ENCODE data around the gene PRICKLE2. TPM values are rescaled to one million over a fixed set of nuclear protein-coding genes. Genes with fewer than 3 reads are reported as not detected.

PRICKLE2 gene
- total RNA-seq, 1 donor from 2014 or later, result 7.4 TPM

GRCh38 chr3:64163019-64163754 is 62.1 kb downstream of the PRICKLE2 start:
- DNase-seq (ENCODE audit: extremely low read depth, low read depth, low spot score), result no peak

GRCh38 chr3:64161481-64161952 is 63.7 kb downstream of the PRICKLE2 start:
- DNase-seq (ENCODE audit: extremely low read depth, low read depth, low spot score), result no peak

- no peak for DNase-seq (ENCODE audit: extremely low read depth, low read depth, low spot score)
Observed at GRCh38 chr3:64160000-64160695, 65.1 kb downstream of the PRICKLE2 start.

GRCh38 chr3:64158334-64158733 is 66.9 kb downstream of the PRICKLE2 start:
- no peak for DNase-seq (ENCODE audit: extremely low read depth, low read depth, low spot score)

GRCh38 chr3:64157150-64158035 is 67.9 kb downstream of the PRICKLE2 start:
- no peak for DNase-seq (ENCODE audit: extremely low read depth, low read depth, low spot score)

GRCh38 chr3:64155328-64155727 is 69.9 kb downstream of the PRICKLE2 start:
- DNase-seq (ENCODE audit: extremely low read depth, low read depth, low spot score), result no peak

- no peak for DNase-seq (ENCODE audit: extremely low read depth, low read depth, low spot score)
Observed at GRCh38 chr3:64152676-64153466, 72.4 kb downstream of the PRICKLE2 start.

- DNase-seq (ENCODE audit: extremely low read depth, low read depth, low spot score), result no peak
Observed at GRCh38 chr3:64152086-64152485, 73.2 kb downstream of the PRICKLE2 start.

GRCh38 chr3:64151342-64151871 is 73.9 kb downstream of the PRICKLE2 start:
- no peak for DNase-seq (ENCODE audit: extremely low read depth, low read depth, low spot score)

- DNase-seq (ENCODE audit: extremely low read depth, low read depth, low spot score), result no peak
Observed at GRCh38 chr3:64150623-64151207, 74.6 kb downstream of the PRICKLE2 start.

GRCh38 chr3:64149886-64150285 is 75.4 kb downstream of the PRICKLE2 start:
- no peak for DNase-seq (ENCODE audit: extremely low read depth, low read depth, low spot score)

GRCh38 chr3:64148955-64149653 is 76.2 kb downstream of the PRICKLE2 start:
- no peak for DNase-seq (ENCODE audit: extremely low read depth, low read depth, low spot score)

GRCh38 chr3:64147211-64147610 is 78.1 kb downstream of the PRICKLE2 start:
- no peak for DNase-seq (ENCODE audit: extremely low read depth, low read depth, low spot score)

- no peak for DNase-seq (ENCODE audit: extremely low read depth, low read depth, low spot score)
Observed at GRCh38 chr3:64145438-64145837, 79.8 kb downstream of the PRICKLE2 start.

GRCh38 chr3:64144241-64144900 is 80.9 kb downstream of the PRICKLE2 start:
- DNase-seq (ENCODE audit: extremely low read depth, low read depth, low spot score), result no peak

GRCh38 chr3:64143409-64144130 is 81.7 kb downstream of the PRICKLE2 start:
- no peak for DNase-seq (ENCODE audit: extremely low read depth, low read depth, low spot score)

- no peak for DNase-seq (ENCODE audit: extremely low read depth, low read depth, low spot score)
Observed at GRCh38 chr3:64141476-64141875, 83.8 kb downstream of the PRICKLE2 start.

- DNase-seq (ENCODE audit: extremely low read depth, low read depth, low spot score), result no peak
Observed at GRCh38 chr3:64140651-64141050, 84.6 kb downstream of the PRICKLE2 start.

All from glomerular endothelial cell (primary cell).